Esophagus squamous epithelium (tissue), 4 donors: ENCODE measurements around the gene RASGRP2.

Source experiments
- POLR2A ChIP-seq, 4 donors: fragments of 450-650 bp; IDR thresholded peaks; one replicate each; pipeline ENCODE4 v1.6.1; 2017; ENCODE audit warnings: antibody characterized with exemption in 4 of 4, mild to moderate bottlenecking in 4 of 4, moderate library complexity in 3 of 4
- TF ChIP-seq, protein P1 (sequence below), 6 experiments: fragments of 450-650 bp in 4 of 6; fragments of 200-600 bp in 2 of 6; sonication (generic) in 2 of 6; IDR thresholded peaks; one replicate each; pipeline ENCODE4 v1.5.1; 2016 to 2019; ENCODE audit warnings: antibody characterized with exemption in 6 of 6, mild to moderate bottlenecking in 4 of 6, moderate library complexity in 4 of 6

DNA sequence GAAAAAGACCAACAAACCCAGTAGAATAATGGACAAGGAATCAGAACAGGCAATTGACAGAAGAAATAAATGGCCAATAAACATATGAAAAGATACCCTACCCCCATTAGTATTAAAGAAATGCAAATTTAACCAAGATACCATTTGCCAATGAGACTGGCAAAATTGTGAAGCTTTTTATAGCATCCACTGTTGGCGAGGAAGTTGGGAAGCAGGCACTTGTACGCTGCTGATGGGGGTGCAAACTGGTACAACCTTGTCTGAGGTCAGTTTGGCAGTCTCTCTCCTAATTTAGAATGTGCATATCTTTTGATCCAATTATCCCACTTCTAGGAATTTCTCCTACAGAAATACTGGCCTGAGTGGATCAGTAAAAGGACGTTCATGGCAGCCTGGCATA lies 12.3 kb downstream of the RASGRP2 start:
- TF ChIP-seq, protein P1, sequence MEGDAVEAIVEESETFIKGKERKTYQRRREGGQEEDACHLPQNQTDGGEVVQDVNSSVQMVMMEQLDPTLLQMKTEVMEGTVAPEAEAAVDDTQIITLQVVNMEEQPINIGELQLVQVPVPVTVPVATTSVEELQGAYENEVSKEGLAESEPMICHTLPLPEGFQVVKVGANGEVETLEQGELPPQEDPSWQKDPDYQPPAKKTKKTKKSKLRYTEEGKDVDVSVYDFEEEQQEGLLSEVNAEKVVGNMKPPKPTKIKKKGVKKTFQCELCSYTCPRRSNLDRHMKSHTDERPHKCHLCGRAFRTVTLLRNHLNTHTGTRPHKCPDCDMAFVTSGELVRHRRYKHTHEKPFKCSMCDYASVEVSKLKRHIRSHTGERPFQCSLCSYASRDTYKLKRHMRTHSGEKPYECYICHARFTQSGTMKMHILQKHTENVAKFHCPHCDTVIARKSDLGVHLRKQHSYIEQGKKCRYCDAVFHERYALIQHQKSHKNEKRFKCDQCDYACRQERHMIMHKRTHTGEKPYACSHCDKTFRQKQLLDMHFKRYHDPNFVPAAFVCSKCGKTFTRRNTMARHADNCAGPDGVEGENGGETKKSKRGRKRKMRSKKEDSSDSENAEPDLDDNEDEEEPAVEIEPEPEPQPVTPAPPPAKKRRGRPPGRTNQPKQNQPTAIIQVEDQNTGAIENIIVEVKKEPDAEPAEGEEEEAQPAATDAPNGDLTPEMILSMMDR (IDR thresholded peaks at IDR 0.05) = no peak
- TF ChIP-seq POLR2A (IDR thresholded peaks at IDR 0.05) = no peak
